Mesothelial cell of epicardium (in vitro differentiated cells): ENCODE data around the gene LCNL1. TPM values are rescaled to one million over a fixed set of nuclear protein-coding genes. Genes with fewer than 3 reads are reported as not detected.

Experiments
- DNase-seq, 2 experiments: peaks; one replicate each; pipeline ENCODE4 v3.0.0; 2021; ENCODE audit warnings: low spot score in 2 of 2; ENCODE audit not compliant: unreplicated experiment in 2 of 2
- H3K27ac Mint-ChIP-seq: 2 replicates; pipeline ENCODE4 v1.8.0; 2021; ENCODE audit warnings: mixed read lengths
- H3K27me3 Mint-ChIP-seq: 2 replicates; pipeline ENCODE4 v1.8.0; 2021; ENCODE audit warnings: low read depth, mixed read lengths
- H3K36me3 Mint-ChIP-seq: 2 replicates; pipeline ENCODE4 v1.8.0; 2021; ENCODE audit warnings: mixed read lengths
- H3K4me1 Mint-ChIP-seq: 2 replicates; pipeline ENCODE4 v1.8.0; 2021; ENCODE audit warnings: mixed read lengths
- H3K4me3 Mint-ChIP-seq: 2 replicates; pipeline ENCODE4 v1.8.0; 2021; ENCODE audit warnings: mild to moderate bottlenecking, moderate library complexity, mixed read lengths
- H3K9me3 Mint-ChIP-seq: 2 replicates; pipeline ENCODE4 v1.8.0; 2021; ENCODE audit warnings: mixed read lengths
- total RNA-seq: library from RNA; stranded (reverse); gene quantifications from 3 replicates; pipeline ENCODE4 v1.2.1, GENCODE V29; 2021
- TF ChIP-seq, protein P1 (sequence below): fragments of 200-600 bp; sonication (generic); IDR thresholded peaks from one replicate; pipeline ENCODE4 v1.5.0; 2021; ENCODE audit warnings: antibody characterized with exemption; ENCODE audit not compliant: unreplicated experiment

Gene LCNL1
- total RNA-seq, 1 donor from 2014 or later, result 5.5 TPM

DNA sequence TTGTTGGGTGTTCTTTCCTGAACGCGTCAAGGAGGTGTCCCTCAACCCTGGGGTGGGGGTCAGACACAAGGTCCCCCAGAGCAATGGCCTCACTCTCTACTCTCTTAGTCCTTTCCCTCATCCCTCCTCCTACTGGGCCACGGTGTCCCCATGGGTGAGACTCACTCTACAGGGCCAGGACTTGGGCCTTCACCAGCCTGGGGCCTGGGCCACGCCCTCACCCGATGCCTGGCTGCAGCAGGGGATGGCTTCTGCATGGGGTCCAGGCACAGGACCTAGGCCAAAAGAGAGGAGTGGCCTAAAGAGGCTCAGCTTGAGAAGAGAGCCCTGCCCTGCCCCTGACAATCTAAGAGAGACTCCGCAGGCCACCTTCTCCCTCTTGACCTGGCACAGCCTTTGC, 24.9 kb upstream of the LCNL1 start:
- H3K27ac Mint-ChIP-seq, result no peak overlapping the region
- no peaks in the 10 kb centered on the region for H3K27me3 Mint-ChIP-seq
- DNase-seq, result no peak
- H3K4me1 Mint-ChIP-seq, result peaks cover under 1% of the 10 kb centered on the region
- no peak overlapping the region for H3K4me3 Mint-ChIP-seq
- TF ChIP-seq, protein P1, sequence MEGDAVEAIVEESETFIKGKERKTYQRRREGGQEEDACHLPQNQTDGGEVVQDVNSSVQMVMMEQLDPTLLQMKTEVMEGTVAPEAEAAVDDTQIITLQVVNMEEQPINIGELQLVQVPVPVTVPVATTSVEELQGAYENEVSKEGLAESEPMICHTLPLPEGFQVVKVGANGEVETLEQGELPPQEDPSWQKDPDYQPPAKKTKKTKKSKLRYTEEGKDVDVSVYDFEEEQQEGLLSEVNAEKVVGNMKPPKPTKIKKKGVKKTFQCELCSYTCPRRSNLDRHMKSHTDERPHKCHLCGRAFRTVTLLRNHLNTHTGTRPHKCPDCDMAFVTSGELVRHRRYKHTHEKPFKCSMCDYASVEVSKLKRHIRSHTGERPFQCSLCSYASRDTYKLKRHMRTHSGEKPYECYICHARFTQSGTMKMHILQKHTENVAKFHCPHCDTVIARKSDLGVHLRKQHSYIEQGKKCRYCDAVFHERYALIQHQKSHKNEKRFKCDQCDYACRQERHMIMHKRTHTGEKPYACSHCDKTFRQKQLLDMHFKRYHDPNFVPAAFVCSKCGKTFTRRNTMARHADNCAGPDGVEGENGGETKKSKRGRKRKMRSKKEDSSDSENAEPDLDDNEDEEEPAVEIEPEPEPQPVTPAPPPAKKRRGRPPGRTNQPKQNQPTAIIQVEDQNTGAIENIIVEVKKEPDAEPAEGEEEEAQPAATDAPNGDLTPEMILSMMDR, result no peak
- H3K36me3 Mint-ChIP-seq, result no peaks in the 10 kb centered on the region
- peaks cover 8% of the 10 kb centered on the region for H3K9me3 Mint-ChIP-seq

DNA sequence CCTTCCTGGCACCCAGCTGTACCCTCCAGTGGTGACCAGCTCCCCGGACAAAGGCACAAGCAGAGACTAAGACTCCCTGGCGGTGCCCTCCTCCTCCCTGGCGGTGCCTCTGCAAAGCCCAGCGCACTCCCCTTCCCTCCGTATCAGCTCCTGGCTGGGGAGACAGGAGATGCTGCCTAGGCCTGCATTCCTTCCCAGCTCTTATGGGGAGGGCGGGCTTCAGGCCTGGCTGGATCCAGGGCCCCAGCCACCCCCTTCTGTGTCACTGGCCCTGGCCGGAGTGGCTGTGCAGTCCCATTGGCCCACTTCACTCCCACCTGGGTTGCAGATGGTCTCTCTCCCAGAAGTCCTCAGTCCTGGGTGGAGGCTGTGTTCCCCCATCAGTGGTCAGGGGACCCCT, 24.3 kb upstream of the LCNL1 start:
- DNase-seq, result no peak
- Mint-ChIP-seq H3K4me3 (no peak overlapping the region), H3K4me1 (peaks cover 6% of the 10 kb centered on the region), H3K36me3 (no peaks in the 10 kb centered on the region), H3K27me3 (no peaks in the 10 kb centered on the region), H3K27ac (no peak overlapping the region), H3K9me3 (peaks cover 8% of the 10 kb centered on the region)
- TF ChIP-seq, protein P1, result no peak

DNA sequence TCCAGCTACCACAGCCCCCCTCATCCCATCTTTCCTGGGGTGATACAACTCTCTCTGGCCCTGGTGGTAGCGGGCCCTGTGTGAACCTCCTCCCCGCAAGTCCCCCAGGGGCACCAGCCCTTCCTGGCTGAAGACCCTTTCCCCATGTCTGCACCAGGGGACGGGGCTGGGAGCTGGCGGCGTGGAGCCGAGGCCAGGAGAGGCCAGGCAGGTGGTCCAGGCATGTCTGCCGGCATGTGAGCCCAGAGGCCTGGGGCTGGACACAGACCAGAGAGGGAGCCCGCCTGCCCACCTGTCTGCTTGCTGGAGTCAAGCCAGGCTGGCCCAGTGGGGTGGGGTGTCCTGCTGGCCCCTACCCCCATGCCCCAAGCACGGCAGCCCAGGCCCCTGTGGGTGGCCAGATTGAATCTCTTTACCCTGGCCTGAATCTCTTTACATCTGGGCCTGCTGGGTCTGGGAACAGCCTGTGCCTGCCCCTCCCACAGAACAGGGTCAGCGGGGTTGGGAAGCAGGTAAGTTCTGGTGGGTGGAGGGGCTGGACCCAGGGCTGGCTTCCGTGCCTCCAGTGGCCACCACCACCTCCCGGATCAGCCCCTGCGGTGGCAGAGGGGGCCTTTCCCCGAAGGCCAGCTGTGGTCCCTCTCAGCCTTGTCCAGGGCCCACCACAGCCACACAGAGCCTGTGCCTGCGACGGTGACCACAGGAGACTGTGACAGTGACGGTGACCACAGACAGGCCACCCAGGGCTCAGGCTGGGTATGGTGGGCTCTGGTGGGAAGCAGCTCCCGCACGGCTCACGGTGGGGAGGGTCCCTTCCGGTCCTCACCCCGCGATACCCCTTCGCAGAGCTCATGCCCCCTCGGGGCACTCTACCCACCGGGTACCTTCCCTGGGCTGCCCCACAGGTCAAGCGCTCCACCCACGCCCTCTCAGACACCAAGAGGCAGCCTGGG, 23.6 kb upstream of the LCNL1 start:
- Mint-ChIP-seq H3K27me3 (no peaks in the 10 kb centered on the region), H3K9me3 (peaks cover 8% of the 10 kb centered on the region), H3K36me3 (no peaks in the 10 kb centered on the region), H3K4me3 (no peak overlapping the region), H3K4me1 (peaks cover 6% of the 10 kb centered on the region), H3K27ac (no peak overlapping the region)
- TF ChIP-seq, protein P1, result no peak
- no peak for DNase-seq

DNA sequence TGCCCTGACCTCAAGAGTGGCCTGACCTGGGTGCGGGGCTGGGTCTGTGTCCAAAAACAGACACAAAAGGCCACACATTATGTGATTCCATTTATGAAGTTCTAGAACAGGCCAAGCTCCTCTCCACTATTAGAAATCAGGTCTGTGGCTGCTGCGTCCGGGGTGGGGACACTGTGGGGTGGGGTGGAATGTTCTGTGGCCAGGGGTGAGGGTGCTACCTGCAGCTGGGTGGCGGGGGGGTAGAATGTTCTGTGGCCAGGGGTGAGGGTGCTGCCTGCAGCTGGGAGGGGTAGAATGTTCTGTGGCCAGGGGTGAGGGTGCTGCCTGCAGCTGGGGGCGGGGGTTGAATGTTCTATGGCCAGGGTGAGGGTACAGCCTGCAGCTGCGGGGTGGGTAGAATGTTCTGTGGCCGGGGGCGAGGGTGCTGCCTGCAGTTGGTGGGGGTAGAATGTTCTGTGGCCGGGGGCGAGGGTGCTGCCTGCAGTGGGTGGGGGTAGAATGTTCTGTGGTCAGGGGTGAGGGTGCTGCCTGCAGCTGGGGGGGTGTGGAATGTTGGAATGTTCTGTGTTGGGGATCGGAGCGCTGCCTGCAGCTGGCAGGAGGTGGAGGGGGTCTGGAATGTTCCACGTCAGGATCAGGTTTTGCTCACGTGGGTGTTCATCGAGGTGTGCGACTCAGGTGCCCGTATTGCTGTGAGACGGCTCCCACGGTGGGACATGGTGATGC, 22.4 kb upstream of the LCNL1 start:
- H3K27me3 Mint-ChIP-seq, result no peaks in the 10 kb centered on the region
- H3K9me3 Mint-ChIP-seq, result peaks cover 8% of the 10 kb centered on the region

DNA sequence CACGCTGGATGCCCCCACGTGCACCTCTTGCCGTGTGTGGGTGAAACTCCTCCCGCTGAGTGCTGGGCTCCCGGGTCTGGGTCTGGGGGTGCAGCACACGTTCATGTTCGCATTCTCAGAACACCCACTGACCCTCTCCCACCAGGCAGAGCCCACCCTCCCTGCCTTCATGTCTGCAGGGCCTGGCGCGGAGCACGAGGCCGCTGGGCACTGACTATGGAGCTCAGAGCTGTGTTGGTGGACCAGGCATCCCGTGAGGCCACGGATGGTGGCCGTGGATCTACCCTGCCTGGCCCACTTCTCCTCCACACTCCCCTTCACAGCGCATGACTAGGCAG, 21.9 kb upstream of the LCNL1 start:
- H3K4me3 Mint-ChIP-seq, result no peak overlapping the region
- no peak for DNase-seq
- peaks cover 6% of the 10 kb centered on the region for H3K4me1 Mint-ChIP-seq
- H3K27me3 Mint-ChIP-seq, result peaks cover 3% of the 10 kb centered on the region
- H3K36me3 Mint-ChIP-seq, result no peaks in the 10 kb centered on the region
- H3K27ac Mint-ChIP-seq, result no peak overlapping the region
- H3K9me3 Mint-ChIP-seq, result peaks cover 8% of the 10 kb centered on the region
- TF ChIP-seq, protein P1, result no peak

More for the DNA sequence above, 22.4 kb upstream of the LCNL1 start:
- TF ChIP-seq, protein P1, result no peak
- Mint-ChIP-seq H3K27ac (no peak overlapping the region), H3K36me3 (no peaks in the 10 kb centered on the region), H3K4me1 (peaks cover 6% of the 10 kb centered on the region), H3K4me3 (no peak overlapping the region)
- DNase-seq, result no peak
